HG02884 (cell line): ENCODE results near the gene IFT57.
A peak's percentile ranks its signal among the peaks of the same experiment; 100 is the strongest.

Experiments used
- ATAC-seq: cut with Tn5 transposase; IDR thresholded peaks from one replicate; pipeline ENCODE4 v1.9.1; 2021; ENCODE audit warnings: mild to moderate bottlenecking, moderate library complexity; ENCODE audit not compliant: unreplicated experiment

Gene IFT57

GRCh38 chr3:108127301-108127988 is 94.8 kb downstream of the IFT57 start:
- ATAC-seq: no peak

GRCh38 chr3:108126348-108126747 is 95.9 kb downstream of the IFT57 start:
- ATAC-seq: no peak

- ATAC-seq: peak; percentile 37
Observed at GRCh38 chr3:108125550-108126071, 96.6 kb downstream of the IFT57 start.

DNA sequence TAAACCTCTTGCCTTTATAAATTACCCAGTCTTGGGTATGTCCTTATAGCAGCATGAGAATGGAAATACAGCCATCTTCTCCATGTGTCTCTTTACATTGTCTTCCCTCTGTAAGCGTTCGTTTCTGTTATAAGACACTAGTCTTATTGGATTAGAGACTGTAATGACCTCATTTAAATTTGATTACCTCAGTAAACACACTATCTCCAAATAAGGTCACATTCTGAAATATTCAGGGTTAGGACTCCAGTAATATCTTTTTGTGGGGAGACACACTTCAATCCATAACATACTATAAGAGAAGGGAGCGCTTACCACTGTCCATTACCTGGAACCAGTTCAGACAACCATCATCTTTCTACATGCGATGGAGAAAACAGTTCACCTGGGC is 97.1 kb downstream of the IFT57 start:
- no peak for ATAC-seq

GRCh38 chr3:108124337-108125152 is 97.7 kb downstream of the IFT57 start:
- peak; percentile 80 for ATAC-seq

DNA sequence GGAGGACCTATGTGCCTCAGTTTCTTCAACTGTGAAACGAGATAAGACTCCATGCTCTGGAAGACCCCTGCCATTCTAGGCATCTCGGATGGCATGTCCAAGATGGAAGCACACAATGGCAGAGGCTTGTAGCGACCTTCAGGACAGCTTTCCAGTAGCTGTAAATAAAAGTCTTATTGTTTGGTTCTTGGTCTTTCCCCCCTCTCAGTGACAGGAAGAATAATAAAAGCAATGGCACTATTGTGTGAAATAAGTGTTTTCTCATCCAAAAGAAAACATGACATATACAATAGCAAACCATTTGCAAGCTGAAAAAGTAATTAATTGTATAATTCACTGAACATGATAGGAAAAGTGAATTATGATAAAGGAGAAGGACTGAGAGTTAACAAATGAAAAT is 98.9 kb downstream of the IFT57 start:
- ATAC-seq: no peak

DNA sequence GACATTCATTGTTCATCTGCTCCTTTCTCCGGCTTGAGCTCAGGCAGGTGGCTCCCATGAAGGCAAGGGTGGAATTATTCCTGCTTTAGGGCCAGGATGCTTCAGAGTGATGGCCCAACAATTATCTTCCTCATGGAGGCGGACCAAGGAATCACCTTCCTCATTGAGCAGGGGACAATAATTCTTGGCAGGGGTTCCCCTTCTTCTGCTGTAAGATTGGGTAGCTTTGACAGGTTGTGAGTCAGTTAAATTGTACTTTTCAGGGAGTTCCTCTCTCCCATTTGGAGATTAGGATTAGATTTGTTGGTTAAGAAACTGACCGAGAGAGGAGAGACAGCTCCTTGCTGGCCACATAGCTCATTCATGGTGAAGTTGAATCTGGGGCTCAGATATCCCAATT is 99.9 kb downstream of the IFT57 start:
- ATAC-seq: no peak

- no peak for ATAC-seq
Observed at GRCh38 chr3:108119398-108120104, 102.7 kb downstream of the IFT57 start.

- peak; percentile 44 for ATAC-seq
Observed at GRCh38 chr3:108118038-108118768, 104.0 kb downstream of the IFT57 start.

- ATAC-seq: peak; percentile 56
Observed at GRCh38 chr3:108117241-108117775, 104.9 kb downstream of the IFT57 start.

GRCh38 chr3:108114423-108115065 is 107.7 kb downstream of the IFT57 start:
- ATAC-seq: no peak

GRCh38 chr3:108113975-108114374 is 108.2 kb downstream of the IFT57 start:
- ATAC-seq: no peak

GRCh38 chr3:108110934-108111333 is 111.3 kb downstream of the IFT57 start:
- no peak for ATAC-seq
